Measurements from ENCODE around the gene PELI1. TPM values are rescaled to one million over a fixed set of nuclear protein-coding genes. Genes with fewer than 3 reads are reported as not detected.

PELI1 gene
- total and polyA plus RNA-seq, 2 of the 8 experiments (the other 6 are each of a cell fraction or from before 2014, with no cell fraction given) = 21.8 to 57.1 TPM

- Histone ChIP-seq H2AK5ac (ENCODE audit: low read depth, low read length) (no peak overlapping the region), H3K4me2 (ENCODE audit: insufficient read depth in 1 of 2, low read depth in 2 of 2, low read length in 2 of 2) (no peak overlapping the region), H3K4me1 (replicated peaks in 1 of 4; ENCODE audit: control insufficient read depth in 3 of 4, insufficient read depth in 4 of 4, low read length in 3 of 4) (peaks cover 0 to 5% (median 1%) of the 10 kb centered on the region in 4 experiments; a peak in 4 of 7 replicates), H3K23me2 (ENCODE audit: low read depth, low read length) (no peaks in the 10 kb centered on the region), H3K23ac (ENCODE audit: insufficient read length) (no peak overlapping the region), H3K14ac (ENCODE audit: insufficient read length) (no peak overlapping the region), H3K27ac (ENCODE audit: low read depth, low read length) (no peak overlapping the region), H3K27me3 (replicated peaks in 1 of 4; ENCODE audit: control insufficient read depth in 3 of 4, extremely low read depth in 1 of 4, insufficient read depth in 3 of 4, low read length in 3 of 4) (no peaks in the 10 kb centered on the region), H4K20me1 (replicated peaks in 1 of 2; ENCODE audit: control insufficient read depth in 1 of 2, insufficient read depth in 2 of 2, low read length in 2 of 2) (peaks cover 3 to 8% of the 10 kb centered on the region in 2 experiments), H4K5ac (ENCODE audit: insufficient read length, low read depth, low read length) (no peak overlapping the region), H3K4me3 (ENCODE audit: extremely low read depth in 1 of 4, insufficient read depth in 2 of 4, low read depth in 3 of 4, low read length in 4 of 4) (no peak overlapping the region), H2BK15ac (ENCODE audit: low read length) (no peak overlapping the region), H2AFZ (ENCODE audit: low read length) (no peak overlapping the region), H2BK120ac (replicated peaks; ENCODE audit: low read depth, low read length) (no peak overlapping the region), H2BK12ac (ENCODE audit: low read depth, low read length) (no peak overlapping the region), H4K8ac (ENCODE audit: extremely low read depth, insufficient read depth, low read length) (no peak overlapping the region), H3K79me1 (ENCODE audit: low read depth, low read length) (peaks cover 3% of the 10 kb centered on the region), H2BK20ac (ENCODE audit: low read length) (no peak overlapping the region), H2BK5ac (ENCODE audit: low read depth, low read length) (no peak overlapping the region), H3K18ac (ENCODE audit: extremely low read depth, low read length) (no peak overlapping the region), H3K36me3 (ENCODE audit: control insufficient read depth in 2 of 4, insufficient read depth in 4 of 4, low read length in 3 of 4) (peaks cover 0 to 3% (median 0%) of the 10 kb centered on the region in 4 experiments; a peak in 1 of 8 replicates), H3K56ac (replicated peaks; ENCODE audit: insufficient read length, low read depth, low read length) (no peak overlapping the region), H3K79me2 (ENCODE audit: control insufficient read depth in 1 of 2, insufficient read depth in 2 of 2, low read length in 2 of 2) (peaks cover 0 to 98% of the 10 kb centered on the region in 2 experiments; a peak in 3 of 4 replicates), H4K91ac (replicated peaks; ENCODE audit: insufficient read length, low read length) (no peak overlapping the region), H3K4ac (replicated peaks; ENCODE audit: insufficient read length, low read depth, low read length) (no peak overlapping the region), H3K9me3 (ENCODE audit: insufficient read depth in 2 of 2, low read depth in 1 of 2, low read length in 1 of 2) (no peaks in the 10 kb centered on the region), H3K9ac (replicated peaks in 1 of 4; ENCODE audit: extremely low read depth in 1 of 4, low read depth in 3 of 4, low read length in 3 of 4) (no peak overlapping the region)
- DNase-seq (ENCODE audit: low read depth in 1 of 2, low spot score in 2 of 2) (no peak), FAIRE-seq (no peak)
- TF ChIP-seq SP1 (IDR thresholded peaks at IDR 0.05; ENCODE audit: low read depth, low read length) (no peak), RAD21 (IDR thresholded peaks at IDR 0.05 in 1 of 2, conservative IDR thresholded peaks at IDR 0.05 in 1 of 2; ENCODE audit: low read depth in 2 of 2, low read length in 2 of 2) (no peak), ASH2L (IDR thresholded peaks at IDR 0.05; ENCODE audit: low read length) (no peak), SIN3A (conservative IDR thresholded peaks at IDR 0.05 in 1 of 2, IDR thresholded peaks at IDR 0.05 in 1 of 2; ENCODE audit: low read depth in 1 of 2, low read length in 2 of 2) (no peak), BCL11A (IDR thresholded peaks at IDR 0.05; ENCODE audit: low read depth in 2 of 2, low read length in 2 of 2) (no peak), PHF8 (conservative IDR thresholded peaks at IDR 0.05; ENCODE audit: low read depth, low read length) (no peak)
- ChIA-PET POLR2A (ENCODE audit: partially characterized antibody) (interaction anchor here (1.2 kb wide), 2 partner anchors 10 to 13 kb away, joined by 3 to 4 read pairs; no protein-coding TSS in a partner anchor), CTCF (ENCODE audit: partially characterized antibody) (no interaction called here)
Measured at GRCh38 chr2:64124571-64124970, 19.6 kb downstream of the PELI1 start.
